ENCODE data around the gene TACC2. TPM values are rescaled to one million over a fixed set of nuclear protein-coding genes. Genes with fewer than 3 reads are reported as not detected.
A peak's percentile ranks its signal among the peaks of the same experiment; 100 is the strongest.

TACC2 gene
- total RNA-seq, 1 donor from 2014 or later = 13.4 TPM

DNA sequence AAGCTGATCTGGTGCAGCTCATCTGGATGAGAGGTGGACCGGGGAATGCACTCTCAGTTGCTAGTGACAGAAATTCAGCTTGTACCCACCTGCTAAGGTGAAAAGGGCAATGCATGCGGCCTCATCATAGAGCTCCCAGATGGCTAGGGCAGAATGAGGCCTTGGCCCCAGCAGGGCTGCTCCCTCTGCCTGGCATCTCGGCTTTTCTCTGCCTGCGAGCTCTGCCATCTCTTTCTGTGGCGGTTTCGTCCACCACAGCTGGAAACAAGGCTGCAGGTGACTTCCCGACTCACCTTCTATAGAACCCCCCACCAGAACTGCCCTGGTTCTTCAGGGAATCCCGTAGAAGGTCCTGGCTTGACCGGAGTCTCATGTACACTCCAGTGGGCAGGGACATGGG, 60.1 kb downstream of the TACC2 start:
- no peak for FAIRE-seq
- no peaks in the 10 kb centered on the region for H3K27me3 ChIP-seq (ENCODE audit: control insufficient read depth, insufficient read depth, low read length)
- TF ChIP-seq, protein P1, sequence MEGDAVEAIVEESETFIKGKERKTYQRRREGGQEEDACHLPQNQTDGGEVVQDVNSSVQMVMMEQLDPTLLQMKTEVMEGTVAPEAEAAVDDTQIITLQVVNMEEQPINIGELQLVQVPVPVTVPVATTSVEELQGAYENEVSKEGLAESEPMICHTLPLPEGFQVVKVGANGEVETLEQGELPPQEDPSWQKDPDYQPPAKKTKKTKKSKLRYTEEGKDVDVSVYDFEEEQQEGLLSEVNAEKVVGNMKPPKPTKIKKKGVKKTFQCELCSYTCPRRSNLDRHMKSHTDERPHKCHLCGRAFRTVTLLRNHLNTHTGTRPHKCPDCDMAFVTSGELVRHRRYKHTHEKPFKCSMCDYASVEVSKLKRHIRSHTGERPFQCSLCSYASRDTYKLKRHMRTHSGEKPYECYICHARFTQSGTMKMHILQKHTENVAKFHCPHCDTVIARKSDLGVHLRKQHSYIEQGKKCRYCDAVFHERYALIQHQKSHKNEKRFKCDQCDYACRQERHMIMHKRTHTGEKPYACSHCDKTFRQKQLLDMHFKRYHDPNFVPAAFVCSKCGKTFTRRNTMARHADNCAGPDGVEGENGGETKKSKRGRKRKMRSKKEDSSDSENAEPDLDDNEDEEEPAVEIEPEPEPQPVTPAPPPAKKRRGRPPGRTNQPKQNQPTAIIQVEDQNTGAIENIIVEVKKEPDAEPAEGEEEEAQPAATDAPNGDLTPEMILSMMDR (IDR thresholded peaks at IDR 0.05; ENCODE audit: insufficient read depth, low read length, severe bottlenecking) = no peak

GRCh38 chr10:122050311-122050710, 61.3 kb downstream of the TACC2 start:
- FAIRE-seq = no peak
- H3K36me3 ChIP-seq (ENCODE audit: control insufficient read depth, insufficient read depth, low read length) = no peaks in the 10 kb centered on the region
- no peaks in the 10 kb centered on the region for H3K27me3 ChIP-seq (ENCODE audit: control insufficient read depth, insufficient read depth, low read length)
- TF ChIP-seq, protein P1 (IDR thresholded peaks at IDR 0.05; ENCODE audit: insufficient read depth, low read length, severe bottlenecking) = no peak
- no peak for DNase-seq (ENCODE audit: low read depth)
- H3K4me3 ChIP-seq (ENCODE audit: low read depth, low read length) = no peak overlapping the region

More for the DNA sequence above, 60.1 kb downstream of the TACC2 start:
- DNase-seq (ENCODE audit: low read depth) = no peak
- no peaks in the 10 kb centered on the region for H3K36me3 ChIP-seq (ENCODE audit: control insufficient read depth, insufficient read depth, low read length)
- no peak overlapping the region for H3K4me3 ChIP-seq (ENCODE audit: low read depth, low read length)

GRCh38 chr10:122050811-122051210, 61.8 kb downstream of the TACC2 start:
- FAIRE-seq (no peak), DNase-seq (ENCODE audit: low read depth) (no peak)
- Histone ChIP-seq H3K4me3 (ENCODE audit: low read depth, low read length) (no peak overlapping the region), H3K27me3 (ENCODE audit: control insufficient read depth, insufficient read depth, low read length) (no peaks in the 10 kb centered on the region), H3K36me3 (ENCODE audit: control insufficient read depth, insufficient read depth, low read length) (no peaks in the 10 kb centered on the region)
- TF ChIP-seq, protein P1 (IDR thresholded peaks at IDR 0.05; ENCODE audit: insufficient read depth, low read length, severe bottlenecking) = no peak

- FAIRE-seq (no peak), DNase-seq (ENCODE audit: low read depth) (peak; percentile 76)
- no peaks in the 10 kb centered on the region for H3K27me3 ChIP-seq (ENCODE audit: control insufficient read depth, insufficient read depth, low read length)
- TF ChIP-seq, protein P1 (IDR thresholded peaks at IDR 0.05; ENCODE audit: insufficient read depth, low read length, severe bottlenecking) = peak; percentile 78
- H3K36me3 ChIP-seq (ENCODE audit: control insufficient read depth, insufficient read depth, low read length) = no peaks in the 10 kb centered on the region
- no peak overlapping the region for H3K4me3 ChIP-seq (ENCODE audit: low read depth, low read length)
Measured at GRCh38 chr10:122051609-122052385, 62.8 kb downstream of the TACC2 start.

DNA sequence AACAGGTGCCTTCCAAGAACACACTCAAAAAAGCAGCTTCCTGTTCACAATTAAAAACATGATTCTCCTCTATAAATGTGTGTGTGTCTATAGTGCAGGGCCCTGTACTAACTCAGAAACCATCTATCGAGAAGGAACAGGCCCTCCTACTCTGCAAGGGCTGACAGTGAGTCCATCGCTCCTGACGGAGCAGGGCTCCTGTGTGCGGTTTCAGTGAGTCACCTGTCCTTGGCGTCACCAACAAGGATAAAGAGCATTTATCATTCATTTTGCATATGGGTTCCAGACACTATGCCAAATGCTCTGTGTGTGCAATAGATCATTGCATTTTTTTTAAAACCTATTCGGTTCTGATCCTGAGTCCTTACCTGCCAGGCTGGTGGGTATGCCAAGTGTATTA, 63.7 kb downstream of the TACC2 start:
- TF ChIP-seq, protein P1 (IDR thresholded peaks at IDR 0.05; ENCODE audit: insufficient read depth, low read length, severe bottlenecking) = no peak
- DNase-seq (ENCODE audit: low read depth) (peak; percentile 49), FAIRE-seq (no peak)

GRCh38 chr10:122053314-122053713, 64.4 kb downstream of the TACC2 start:
- H3K36me3 ChIP-seq (ENCODE audit: control insufficient read depth, insufficient read depth, low read length) = no peaks in the 10 kb centered on the region
- TF ChIP-seq, protein P1 (IDR thresholded peaks at IDR 0.05; ENCODE audit: insufficient read depth, low read length, severe bottlenecking) = no peak
- FAIRE-seq (no peak), DNase-seq (ENCODE audit: low read depth) (no peak)
- no peaks in the 10 kb centered on the region for H3K27me3 ChIP-seq (ENCODE audit: control insufficient read depth, insufficient read depth, low read length)
- no peak overlapping the region for H3K4me3 ChIP-seq (ENCODE audit: low read depth, low read length)

More for the DNA sequence above, 63.7 kb downstream of the TACC2 start:
- H3K36me3 ChIP-seq (ENCODE audit: control insufficient read depth, insufficient read depth, low read length) = no peaks in the 10 kb centered on the region
- H3K4me3 ChIP-seq (ENCODE audit: low read depth, low read length) = no peak overlapping the region
- no peaks in the 10 kb centered on the region for H3K27me3 ChIP-seq (ENCODE audit: control insufficient read depth, insufficient read depth, low read length)
